ENCODE results near the gene HYAL2.

HYAL2 gene

GRCh38 chr3:50369012-50369670, 46.6 kb upstream of the HYAL2 start:
- Histone ChIP-seq H3F3A (ENCODE audit: insufficient read depth) (no peaks in the 10 kb centered on the region), H3K9ac (ENCODE audit: low read length) (no peak overlapping the region), H3K79me2 (ENCODE audit: insufficient read depth, low read length) (no peaks in the 10 kb centered on the region), H4K20me1 (ENCODE audit: low read depth, low read length) (no peaks in the 10 kb centered on the region), H3K9me3 (ENCODE audit: insufficient read depth, low read length) (no peaks in the 10 kb centered on the region), H3K36me3 (ENCODE audit: low read length) (no peaks in the 10 kb centered on the region), H3K4me3 (ENCODE audit: insufficient read depth, low read length, poor library complexity, severe bottlenecking) (no peak overlapping the region), H3K9me2 (replicated peaks; ENCODE audit: insufficient read depth, low read length) (no peaks in the 10 kb centered on the region), H3K27me3 (ENCODE audit: low read length) (no peaks in the 10 kb centered on the region), H3K4me2 (ENCODE audit: low read depth, low read length, poor library complexity, severe bottlenecking) (no peak overlapping the region), H3K27ac (ENCODE audit: low read depth, low read length) (no peak overlapping the region), H2AFZ (ENCODE audit: low read depth, low read length, severe bottlenecking) (no peak overlapping the region)
- TF ChIP-seq EZH2phosphoT487 (conservative IDR thresholded peaks at IDR 0.05; ENCODE audit: low read length) (no peak), CTCF (IDR thresholded peaks at IDR 0.05; ENCODE audit: insufficient read depth, low read length, poor library complexity, severe bottlenecking) (no peak)

- Histone ChIP-seq H3K9ac (ENCODE audit: low read length) (peak overlapping the region; percentile 52; the same call in 1 of the 2 replicates), H3F3A (ENCODE audit: insufficient read depth) (no peaks in the 10 kb centered on the region), H3K4me2 (ENCODE audit: low read depth, low read length, poor library complexity, severe bottlenecking) (peak overlapping the region; percentile 73), H3K36me3 (ENCODE audit: low read length) (no peaks in the 10 kb centered on the region), H3K27me3 (ENCODE audit: low read length) (no peaks in the 10 kb centered on the region), H3K27ac (ENCODE audit: low read depth, low read length) (no peak overlapping the region), H4K20me1 (ENCODE audit: low read depth, low read length) (no peaks in the 10 kb centered on the region), H3K79me2 (ENCODE audit: insufficient read depth, low read length) (no peaks in the 10 kb centered on the region), H3K9me3 (ENCODE audit: insufficient read depth, low read length) (no peaks in the 10 kb centered on the region), H3K9me2 (replicated peaks; ENCODE audit: insufficient read depth, low read length) (no peaks in the 10 kb centered on the region), H2AFZ (ENCODE audit: low read depth, low read length, severe bottlenecking) (no peak overlapping the region), H3K4me3 (ENCODE audit: insufficient read depth, low read length, poor library complexity, severe bottlenecking) (peak overlapping the region; percentile 49)
- no peak for TF ChIP-seq CTCF (IDR thresholded peaks at IDR 0.05; ENCODE audit: insufficient read depth, low read length, poor library complexity, severe bottlenecking)
- TF ChIP-seq EZH2phosphoT487 (conservative IDR thresholded peaks at IDR 0.05; ENCODE audit: low read length), result no peak
Observed at GRCh38 chr3:50365842-50366220, 43.3 kb upstream of the HYAL2 start.

- Histone ChIP-seq H2AFZ (ENCODE audit: low read depth, low read length, severe bottlenecking) (peak overlapping the region; percentile 91), H3K79me2 (ENCODE audit: insufficient read depth, low read length) (no peaks in the 10 kb centered on the region), H3K27me3 (ENCODE audit: low read length) (no peaks in the 10 kb centered on the region), H3K4me2 (ENCODE audit: low read depth, low read length, poor library complexity, severe bottlenecking) (peak overlapping the region; percentile 73), H3K36me3 (ENCODE audit: low read length) (no peaks in the 10 kb centered on the region), H3K27ac (ENCODE audit: low read depth, low read length) (no peak overlapping the region), H3F3A (ENCODE audit: insufficient read depth) (no peaks in the 10 kb centered on the region), H3K9me3 (ENCODE audit: insufficient read depth, low read length) (no peaks in the 10 kb centered on the region), H3K9me2 (replicated peaks; ENCODE audit: insufficient read depth, low read length) (no peaks in the 10 kb centered on the region), H3K9ac (ENCODE audit: low read length) (peak overlapping the region; percentile 52), H4K20me1 (ENCODE audit: low read depth, low read length) (no peaks in the 10 kb centered on the region), H3K4me3 (ENCODE audit: insufficient read depth, low read length, poor library complexity, severe bottlenecking) (peak overlapping the region; percentile 49)
- TF ChIP-seq CTCF (IDR thresholded peaks at IDR 0.05; ENCODE audit: insufficient read depth, low read length, poor library complexity, severe bottlenecking) (no peak), EZH2phosphoT487 (conservative IDR thresholded peaks at IDR 0.05; ENCODE audit: low read length) (no peak)
Observed at GRCh38 chr3:50365080-50365841, 42.7 kb upstream of the HYAL2 start.
